Lower leg skin (tissue), 4 donors: ENCODE measurements around the gene PTPRCAP. TPM values are rescaled to one million over a fixed set of nuclear protein-coding genes. Genes with fewer than 3 reads are reported as not detected.

Experiments
- DNase-seq, 2 donors: peaks; one replicate each; pipeline ENCODE4 v3.0.0-alpha.2; 2019; ENCODE audit warnings: low spot score in 2 of 2
- H3K4me3 ChIP-seq: fragments of 200-600 bp; sonication (generic); 2 replicates; pipeline ENCODE4 v1.5.1; 2017; ENCODE audit warnings: mild to moderate bottlenecking, low read depth; ENCODE audit not compliant: poor library complexity, severe bottlenecking
- POLR2A ChIP-seq, 2 donors: fragments of 450-650 bp; IDR thresholded peaks; one replicate each; pipeline ENCODE4 v1.6.1; 2016 to 2017; ENCODE audit warnings: antibody characterized with exemption in 2 of 2, mild to moderate bottlenecking in 1 of 2, moderate library complexity in 1 of 2
- WGBS, 2 donors: methylation state at CpG; one replicate each; pipeline ENCODE4 v1.1.5; 2018; 5-methylcytosine and 5-hydroxymethylcytosine counted together
- intact Hi-C: fragments of 100-400 bp; cut with DNase I; formaldehyde crosslinking; loops from one replicate; pipeline ENCODE4 v1.15.0; 2023; ENCODE audit warnings: low total_unique reads
- total RNA-seq, 4 donors: library from RNA; depleted of rRNA; stranded (reverse); fragments of >200 nt; gene quantifications; one replicate each; pipeline ENCODE4 v1.1.0, GENCODE V29; 2016
- TF ChIP-seq, protein P1 (sequence below), 3 donors: fragments of 450-650 bp; IDR thresholded peaks; one replicate each; pipeline ENCODE4 v1.5.1; 2016; ENCODE audit warnings: antibody characterized with exemption in 3 of 3, mild to moderate bottlenecking in 3 of 3, moderate library complexity in 2 of 3

PTPRCAP gene
- total RNA-seq, 4 donors from 2014 or later, result 1.6 to 2.9 (median 2.1) TPM

DNA sequence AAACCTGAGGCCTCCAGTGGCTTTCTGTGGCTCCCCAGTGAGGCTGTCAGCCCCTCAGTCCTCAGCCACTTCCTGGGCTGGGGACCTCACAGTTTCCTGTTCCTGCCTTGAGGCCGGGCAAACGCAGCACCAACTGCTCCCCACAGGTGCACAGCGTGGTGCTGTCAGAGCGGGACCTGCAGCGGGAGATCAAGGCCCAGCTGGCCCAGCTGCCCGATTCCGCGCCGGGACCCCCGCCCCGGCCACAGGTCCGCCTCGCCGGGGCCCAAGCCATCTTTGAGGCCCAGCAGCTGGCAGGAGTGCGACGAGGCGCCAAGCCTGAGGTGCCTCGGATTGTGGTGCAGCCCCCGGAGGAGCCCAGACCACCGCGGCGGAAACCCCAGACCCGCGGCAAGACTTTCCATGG is 28.2 kb downstream of the PTPRCAP start:
- no peak overlapping the region for H3K4me3 ChIP-seq

DNA sequence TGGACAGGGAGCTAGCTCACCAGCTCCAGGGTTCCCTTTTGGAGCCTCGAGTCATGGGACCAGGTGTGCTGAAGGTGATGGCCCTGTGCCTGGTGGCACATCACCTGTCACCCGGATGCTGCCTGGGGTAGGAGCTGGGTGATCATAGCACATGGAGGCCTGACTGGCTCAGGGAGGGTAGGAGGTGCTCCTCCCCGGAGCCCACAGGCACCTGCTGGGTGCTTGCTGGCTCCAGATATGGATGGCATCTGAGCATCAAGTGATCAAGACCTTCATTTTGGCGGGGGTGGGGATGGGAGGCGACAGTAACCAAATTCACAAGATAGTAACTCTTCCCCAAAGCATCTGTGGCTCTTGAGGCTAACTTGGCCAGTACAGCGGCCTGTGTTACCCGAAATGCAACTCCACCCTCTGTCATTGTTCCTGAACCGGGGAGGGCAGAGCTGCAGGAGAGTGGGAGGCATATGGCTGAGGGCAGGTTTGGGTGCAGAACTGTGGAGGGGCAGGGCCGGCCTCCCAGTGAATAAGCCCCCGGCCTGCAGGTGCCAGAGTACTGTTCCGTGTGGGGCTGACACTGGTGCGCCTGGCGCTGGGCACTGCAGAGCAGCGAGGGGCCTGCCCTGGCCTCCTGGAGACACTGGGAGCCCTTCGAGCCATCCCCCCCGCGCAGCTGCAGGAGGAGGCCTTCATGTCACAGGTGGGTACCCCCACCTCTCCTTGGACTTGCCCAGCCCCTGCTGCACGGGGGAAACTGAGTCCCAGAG is 28.9 kb downstream of the PTPRCAP start:
- 72 to 77% methylated on average over 8 to 10 of the region's 18 CpGs for WGBS, 2 donors
- no peak overlapping the region for H3K4me3 ChIP-seq
- intact Hi-C loops, result no loop called here
- no peak for DNase-seq
- no peak for TF ChIP-seq POLR2A (IDR thresholded peaks at IDR 0.05)
- TF ChIP-seq, protein P1, sequence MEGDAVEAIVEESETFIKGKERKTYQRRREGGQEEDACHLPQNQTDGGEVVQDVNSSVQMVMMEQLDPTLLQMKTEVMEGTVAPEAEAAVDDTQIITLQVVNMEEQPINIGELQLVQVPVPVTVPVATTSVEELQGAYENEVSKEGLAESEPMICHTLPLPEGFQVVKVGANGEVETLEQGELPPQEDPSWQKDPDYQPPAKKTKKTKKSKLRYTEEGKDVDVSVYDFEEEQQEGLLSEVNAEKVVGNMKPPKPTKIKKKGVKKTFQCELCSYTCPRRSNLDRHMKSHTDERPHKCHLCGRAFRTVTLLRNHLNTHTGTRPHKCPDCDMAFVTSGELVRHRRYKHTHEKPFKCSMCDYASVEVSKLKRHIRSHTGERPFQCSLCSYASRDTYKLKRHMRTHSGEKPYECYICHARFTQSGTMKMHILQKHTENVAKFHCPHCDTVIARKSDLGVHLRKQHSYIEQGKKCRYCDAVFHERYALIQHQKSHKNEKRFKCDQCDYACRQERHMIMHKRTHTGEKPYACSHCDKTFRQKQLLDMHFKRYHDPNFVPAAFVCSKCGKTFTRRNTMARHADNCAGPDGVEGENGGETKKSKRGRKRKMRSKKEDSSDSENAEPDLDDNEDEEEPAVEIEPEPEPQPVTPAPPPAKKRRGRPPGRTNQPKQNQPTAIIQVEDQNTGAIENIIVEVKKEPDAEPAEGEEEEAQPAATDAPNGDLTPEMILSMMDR (IDR thresholded peaks at IDR 0.05), result no peak

More for the DNA sequence above, 28.2 kb downstream of the PTPRCAP start:
- 64 to 77% methylated on average over 23 to 24 of the region's 24 CpGs for WGBS, 2 donors
- TF ChIP-seq POLR2A (IDR thresholded peaks at IDR 0.05), result no peak
- TF ChIP-seq, protein P1 (IDR thresholded peaks at IDR 0.05), result no peak
- intact Hi-C loops, result no loop called here
- DNase-seq, result no peak

DNA sequence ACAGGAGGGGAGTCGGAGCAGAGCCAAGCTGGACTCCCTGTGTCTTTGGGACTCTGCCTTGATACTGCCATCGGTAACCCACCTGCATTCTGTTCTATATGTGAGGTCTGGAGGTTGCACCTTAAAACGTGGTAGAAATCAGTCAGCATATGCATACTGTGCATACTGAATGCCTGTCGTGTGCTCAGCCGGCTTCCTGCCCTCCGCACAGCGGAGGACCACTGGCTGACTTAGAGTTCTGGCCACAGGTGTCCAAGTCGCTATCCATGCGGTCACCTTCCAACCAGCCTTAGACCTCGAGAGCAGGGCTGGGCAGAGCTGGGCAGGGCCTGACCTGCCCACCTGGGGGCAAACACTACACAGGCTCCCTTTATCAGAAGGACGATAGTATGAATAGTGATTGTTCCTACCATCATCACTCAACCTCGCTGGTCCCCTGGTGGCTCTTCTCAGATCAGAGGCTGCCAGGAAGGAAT is 29.8 kb downstream of the PTPRCAP start:
- TF ChIP-seq, protein P1 (IDR thresholded peaks at IDR 0.05), result no peak
- no peak for TF ChIP-seq POLR2A (IDR thresholded peaks at IDR 0.05)
- no peak for DNase-seq
- no peak overlapping the region for H3K4me3 ChIP-seq
- intact Hi-C loops, result no loop called here
- WGBS, 2 donors, result 61 to 66% methylated on average over 10 to 12 of the region's 12 CpGs

DNA sequence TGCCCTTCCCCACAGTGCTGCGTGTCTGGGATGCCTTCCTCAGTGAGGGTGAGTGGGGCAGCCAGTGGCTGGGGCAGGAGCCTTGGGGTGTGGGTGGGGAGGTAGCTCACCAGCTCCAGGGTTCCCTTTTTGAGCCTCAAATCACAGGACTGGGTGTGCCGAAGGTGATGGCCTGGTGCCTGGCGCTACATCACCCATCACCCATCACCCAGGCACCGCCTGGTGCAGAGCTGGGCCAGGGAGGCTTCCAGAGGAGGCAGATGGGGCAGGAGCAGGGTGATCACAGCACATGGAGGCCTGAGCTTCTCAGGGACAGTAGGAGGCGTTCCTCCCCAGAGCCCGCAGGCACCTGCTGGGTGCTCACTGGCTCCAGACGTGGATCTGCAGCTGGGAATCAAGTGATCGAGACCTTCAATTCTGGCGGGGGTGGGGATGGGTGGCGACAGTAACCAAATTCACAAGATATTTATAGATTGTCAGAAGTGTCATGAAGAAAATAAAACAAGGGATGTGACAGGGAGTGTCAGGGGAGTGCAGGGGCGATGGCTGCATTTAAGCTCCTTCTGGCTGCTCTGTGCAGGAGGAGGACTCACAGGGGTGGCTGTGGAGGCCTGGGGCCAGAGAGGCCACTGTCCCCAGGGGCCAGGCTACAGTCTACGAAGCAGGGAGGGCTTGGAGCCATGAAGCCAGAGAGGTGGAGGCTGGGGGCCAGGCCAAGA is 30.4 kb downstream of the PTPRCAP start:
- 33 to 39% methylated on average over 12 of the region's 12 CpGs for WGBS, 2 donors
- H3K4me3 ChIP-seq, result no peak overlapping the region
- TF ChIP-seq POLR2A (IDR thresholded peaks at IDR 0.05), result no peak
- TF ChIP-seq, protein P1 (IDR thresholded peaks at IDR 0.05), result no peak
- intact Hi-C loops, result no loop called here
- no peak for DNase-seq

DNA sequence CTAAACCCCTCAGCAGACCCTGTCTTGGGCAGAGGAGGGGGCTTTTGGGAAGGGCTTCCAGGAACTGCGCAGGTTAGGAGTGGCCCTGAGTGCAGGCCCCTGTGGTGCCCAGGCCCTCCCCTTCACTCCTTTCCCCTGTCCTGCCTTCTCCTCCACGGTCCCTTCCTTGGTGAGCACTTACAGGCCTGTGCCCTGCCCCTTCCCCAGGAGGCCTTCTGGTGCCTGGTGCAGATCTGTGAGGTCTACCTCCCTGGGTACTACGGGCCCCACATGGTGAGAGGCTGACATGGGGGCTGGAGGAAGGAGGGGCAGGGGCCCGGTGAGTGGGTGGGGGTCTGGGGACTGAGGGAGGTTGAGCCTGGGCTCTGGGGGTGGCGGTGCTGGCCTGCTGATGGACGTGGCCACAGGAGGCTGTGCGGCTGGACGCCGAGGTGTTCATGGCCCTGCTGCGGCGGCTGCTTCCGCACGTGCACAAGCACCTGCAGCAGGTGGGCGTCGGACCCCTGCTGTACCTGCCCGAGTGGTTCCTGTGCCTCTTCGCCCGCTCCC is 31.0 kb downstream of the PTPRCAP start:
- intact Hi-C loops, result no loop called here
- WGBS, 2 donors, result 81 to 82% methylated on average over 12 to 13 of the region's 18 CpGs
- TF ChIP-seq, protein P1 (IDR thresholded peaks at IDR 0.05), result no peak
- TF ChIP-seq POLR2A (IDR thresholded peaks at IDR 0.05), result no peak
- DNase-seq, result no peak
- H3K4me3 ChIP-seq, result no peak overlapping the region
